ENCODE data around the gene GREB1. TPM values are rescaled to one million over a fixed set of nuclear protein-coding genes. Genes with fewer than 3 reads are reported as not detected.

Gene GREB1
- total RNA-seq, 1 experiment from 2014 or later: 16.5 TPM

- peaks cover 39% of the 10 kb centered on the region for H3K27me3 Mint-ChIP-seq (ENCODE audit: low read depth)
These were observed 141.1 kb downstream of the GREB1 start for GRCh38 chr2:11674983-11675382.

More at GRCh38 chr2:11674983-11675382, 141.1 kb downstream of the GREB1 start:
- H3K56ac ChIP-seq (ENCODE audit: insufficient read length, low read depth, low read length): no peak overlapping the region
- no peak overlapping the region for H3K27ac ChIP-seq (ENCODE audit: insufficient read length, low read depth, low read length)
- no peak overlapping the region for H3K4me2 ChIP-seq (ENCODE audit: insufficient read depth, insufficient read length, low read length)
- H2AFZ ChIP-seq (ENCODE audit: low read length): no peak overlapping the region
- Mint-ChIP-seq H3K27ac (no peak overlapping the region), H3K9me3 (no peaks in the 10 kb centered on the region), H3K4me1 (peaks cover 29 to 33% of the 10 kb centered on the region in 2 experiments), H3K36me3 (ENCODE audit: insufficient read depth in 1 of 3, low read depth in 3 of 3) (no peaks in the 10 kb centered on the region; a peak in 1 of 7 replicates), H3K4me3 (no peak overlapping the region)
- H2BK12ac ChIP-seq (ENCODE audit: insufficient read length, low read depth, low read length): no peak overlapping the region
- H2AK5ac ChIP-seq (ENCODE audit: insufficient read length, low read length): no peak overlapping the region
- DNase-seq: no peak
- no peak overlapping the region for H3T11ph ChIP-seq (ENCODE audit: low read length)
- no peak overlapping the region for H3K18ac ChIP-seq (ENCODE audit: insufficient read length, low read depth, low read length)
- peaks cover 4% of the 10 kb centered on the region; the same call in 1 of the 2 replicates for H3K4me1 ChIP-seq (ENCODE audit: insufficient read depth, low read length)
- no peak overlapping the region for H2BK20ac ChIP-seq (ENCODE audit: low read depth, low read length, poor library complexity, severe bottlenecking)
- H3K9ac ChIP-seq (ENCODE audit: extremely low read depth, insufficient read length, low read length): no peak overlapping the region
- H4K91ac ChIP-seq (ENCODE audit: insufficient read length, low read depth, low read length): no peak overlapping the region
- no peak overlapping the region for H2BK5ac ChIP-seq (ENCODE audit: insufficient read length, low read length)
- no peak overlapping the region for H2BK120ac ChIP-seq (ENCODE audit: low read depth, low read length, poor library complexity, severe bottlenecking)
- no peak for TF ChIP-seq CTCF (conservative IDR thresholded peaks at IDR 0.05)
- no peaks in the 10 kb centered on the region for H3K9me3 ChIP-seq (ENCODE audit: control insufficient read depth, low read depth, low read length)
- 0 out of 2 replicates have a peak, but pooled peaks cover 3% of the 10 kb centered on the region for H3K27me3 ChIP-seq (ENCODE audit: insufficient read depth, low read length)
- WGBS (ENCODE audit: extremely low coverage, insufficient read length, low lambda C conversion rate): no CpG with 5 or more reads among the region's 10 CpGs
- H3K4ac ChIP-seq (ENCODE audit: low read depth, low read length): no peak overlapping the region
- no peak overlapping the region for H3K14ac ChIP-seq (ENCODE audit: insufficient read depth, low read length)
- peaks cover 2% of the 10 kb centered on the region for H3K23me2 ChIP-seq (ENCODE audit: insufficient read length, low read depth, low read length, poor library complexity, severe bottlenecking)
- no peaks in the 10 kb centered on the region for H4K20me1 ChIP-seq (ENCODE audit: control insufficient read depth, insufficient read depth, insufficient read length)
- H3K79me1 ChIP-seq (ENCODE audit: insufficient read depth, low read depth, low read length, poor library complexity, severe bottlenecking): no peaks in the 10 kb centered on the region
- no peak overlapping the region for H4K5ac ChIP-seq (ENCODE audit: insufficient read length, low read depth, low read length)
- H3K79me2 ChIP-seq (ENCODE audit: insufficient read depth, low read length): no peaks in the 10 kb centered on the region
- H3K23ac ChIP-seq (ENCODE audit: insufficient read length, low read depth, low read length): no peak overlapping the region
- no peak overlapping the region for H2BK15ac ChIP-seq (ENCODE audit: low read depth, low read length)
- H4K8ac ChIP-seq (replicated peaks; ENCODE audit: insufficient read length, low read depth, low read length): no peak overlapping the region
